GM12891 (cell line): ENCODE measurements around the gene GPC5.

Experiments
- POLR2A ChIP-seq: IDR thresholded peaks from 2 replicates; pipeline ENCODE4 v1.6.1; 2011; ENCODE audit warnings: low read depth, low read length, control low read depth
- POLR2AphosphoS5 ChIP-seq: IDR thresholded peaks from 2 replicates; pipeline ENCODE4 v1.6.1; 2011; ENCODE audit warnings: low read depth, low read length, control low read depth

DNA sequence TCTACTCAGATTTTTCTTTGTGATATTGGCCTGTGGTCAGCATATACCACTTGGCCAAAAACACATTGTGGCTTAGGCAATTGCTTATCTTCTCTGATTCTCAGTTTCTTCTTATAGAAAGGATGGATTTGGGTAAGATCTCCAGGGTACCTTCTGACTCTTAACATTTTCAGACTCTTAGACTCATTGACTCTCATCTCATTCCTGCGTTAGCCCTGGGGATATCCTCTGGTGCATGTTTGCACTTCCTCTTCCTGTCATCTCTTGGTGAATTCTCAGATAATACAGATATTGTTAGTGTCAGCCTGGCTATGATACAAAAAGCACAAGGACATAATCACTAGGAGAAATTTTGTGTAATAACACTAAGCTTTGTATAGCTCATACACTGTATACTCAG is 1335.6 kb downstream of the GPC5 start:
- TF ChIP-seq POLR2A (no peak), POLR2AphosphoS5 (no peak)
